GM12891 (cell line): Measurements from ENCODE around the gene CBX2.

Experiments used
- PAX5 ChIP-seq: IDR thresholded peaks from 2 replicates; pipeline ENCODE4 v1.6.1; 2011; ENCODE audit warnings: low read length, moderate library complexity, mild to moderate bottlenecking; ENCODE audit not compliant: insufficient read depth, severe bottlenecking
- POLR2A ChIP-seq: IDR thresholded peaks from 2 replicates; pipeline ENCODE4 v1.6.1; 2011; ENCODE audit warnings: low read depth, low read length, control low read depth
- POLR2AphosphoS5 ChIP-seq: IDR thresholded peaks from 2 replicates; pipeline ENCODE4 v1.6.1; 2011; ENCODE audit warnings: low read depth, low read length, control low read depth
- POU2F2 ChIP-seq: IDR thresholded peaks from 2 replicates; pipeline ENCODE4 v1.6.1; 2011; ENCODE audit warnings: low read depth, mild to moderate bottlenecking, control low read depth, low read length, moderate library complexity
- SPI1 ChIP-seq: IDR thresholded peaks from 2 replicates; pipeline ENCODE4 v1.6.1; 2011; ENCODE audit warnings: low read depth, low read length, control low read depth
- TAF1 ChIP-seq: IDR thresholded peaks from 2 replicates; pipeline ENCODE4 v1.6.1; 2011; ENCODE audit warnings: low read depth, low read length, control low read depth

- no peak for TF ChIP-seq POLR2AphosphoS5
- no peak for TF ChIP-seq POLR2A
- no peak for TF ChIP-seq PAX5
- no peak for TF ChIP-seq SPI1
- no peak for TF ChIP-seq TAF1
- TF ChIP-seq POU2F2 = no peak
Measured at GRCh38 chr17:79824893-79825579, 47.1 kb downstream of the CBX2 start.
